K562 (cell line): ENCODE measurements around the gene PNRC2. TPM values are rescaled to one million over a fixed set of nuclear protein-coding genes. Genes with fewer than 3 reads are reported as not detected.

Experiments
- ATAC-seq: fragments of 200-7000 bp; cut with Tn5 transposase; 3 replicates; pipeline ENCODE4 v1.9.1; 2020; ENCODE audit warnings: moderate library complexity
- BruUV-seq: library from RNA; stranded (reverse); fragments of 400-500 nt; replicated peaks from 2 replicates; lab custom pipeline; 2021; lab: Mats Ljungman, UMichigan
- CTCF ChIA-PET: fragments of 300-600 bp; formaldehyde crosslinking; extraction: SDS; loops from one replicate; lab custom pipeline; 2021; ENCODE audit warnings: low intra/inter-chr PET ratio; lab: Yijun Ruan, JAX
- POLR2A ChIA-PET: fragments of 300-600, 350-650 bp; sonication (Branson Sonifier 250); formaldehyde crosslinking; extraction: SDS; loops from one replicate; lab custom pipeline; 2021; ENCODE audit warnings: antibody characterized with exemption, inconsistent platforms; lab: Yijun Ruan, JAX
- DNase-seq, 4 experiments: peaks; one replicate each; pipeline versions ENCODE4 v3.0.0 to v3.0.0-alpha.2; 2011 to 2018; ENCODE audit warnings: low spot score in 3 of 4, mixed read lengths in 3 of 4; ENCODE audit errors: extremely low read depth in 1 of 4
- FAIRE-seq: peaks from 2 replicates; lab custom pipeline; 2011; peaks lifted over from hg19 to GRCh38; lab: Jason Lieb, UNC
- H2AFZ ChIP-seq: 2 replicates; pipeline ENCODE4 v1.6.0; 2011; ENCODE audit warnings: low read depth, low read length, control low read depth, inconsistent platforms
- H3K27ac ChIP-seq: fragments of 200-600 bp; 3 replicates; pipeline ENCODE4 v1.8.0; 2011; ENCODE audit warnings: low read depth, mild to moderate bottlenecking, control low read depth, inconsistent platforms, low read length, moderate library complexity, mixed read lengths; ENCODE audit errors: extremely low read depth
- H3K27me3 ChIP-seq, 2 experiments: fragments of 300-600 bp in 1 of 2; 2 replicates in 1 of 2; 3 replicates in 1 of 2; pipeline versions ENCODE4 v1.6.0 to v1.8.0; 2011; ENCODE audit warnings: inconsistent platforms in 2 of 2, low read length in 2 of 2, mild to moderate bottlenecking in 1 of 2, mixed read lengths in 1 of 2, moderate library complexity in 1 of 2; ENCODE audit not compliant: control insufficient read depth in 2 of 2, insufficient read depth in 2 of 2
- H3K36me3 ChIP-seq: fragments of 300-600 bp; 3 replicates; pipeline ENCODE4 v1.8.0; 2011; ENCODE audit warnings: mild to moderate bottlenecking, low read length, inconsistent platforms; ENCODE audit not compliant: control insufficient read depth, insufficient read depth
- H3K4me1 ChIP-seq, 2 experiments: fragments of 200-600 bp in 1 of 2; replicated peaks in 1 of 2; 2 replicates in 1 of 2; 3 replicates in 1 of 2; pipeline versions ENCODE4 v1.5.1 to v1.8.0; 2011; ENCODE audit warnings: inconsistent platforms in 2 of 2, low read length in 2 of 2, mild to moderate bottlenecking in 1 of 2, mixed read lengths in 1 of 2, moderate library complexity in 1 of 2; ENCODE audit not compliant: control insufficient read depth in 2 of 2, insufficient read depth in 2 of 2
- H3K4me2 ChIP-seq: 2 replicates; pipeline ENCODE4 v1.6.1; 2011; ENCODE audit warnings: low read length, control low read depth, inconsistent platforms, mixed read lengths; ENCODE audit not compliant: insufficient read depth
- H3K4me3 ChIP-seq: fragments of 200-600 bp; sonication (generic), shearing (Covaris generic); 2 replicates; pipeline ENCODE4 v1.5.1; 2016; ENCODE audit warnings: control low read depth, inconsistent platforms
- H3K79me2 ChIP-seq: fragments of 200-600 bp; 3 replicates; pipeline ENCODE4 v1.8.0; 2011; ENCODE audit warnings: low read length, inconsistent platforms; ENCODE audit not compliant: control insufficient read depth, insufficient read depth
- H3K9ac ChIP-seq, 2 experiments: 2 replicates each; pipeline versions ENCODE4 v1.6.0 to v1.6.1; 2011; ENCODE audit warnings: low read depth in 2 of 2, low read length in 2 of 2, control low read depth in 1 of 2, inconsistent platforms in 1 of 2, mild to moderate bottlenecking in 1 of 2, mixed read lengths in 1 of 2; ENCODE audit not compliant: insufficient read depth in 1 of 2
- H3K9me1 ChIP-seq: one replicate; pipeline ENCODE4 v1.6.0; 2011; ENCODE audit warnings: inconsistent platforms, mild to moderate bottlenecking, low read length, moderate library complexity; ENCODE audit not compliant: control insufficient read depth, insufficient read depth
- H3K9me3 ChIP-seq: replicated peaks from 2 replicates; pipeline ENCODE4 v1.5.1; 2011; ENCODE audit warnings: low read depth, low read length, inconsistent platforms; ENCODE audit not compliant: control insufficient read depth, insufficient read depth
- H4K20me1 ChIP-seq: replicated peaks from 2 replicates; pipeline ENCODE4 v1.6.1; 2011; ENCODE audit warnings: low read length, inconsistent platforms, mixed read lengths; ENCODE audit not compliant: control insufficient read depth, insufficient read depth
- ARID1B ChIP-seq: fragments of 450-650 bp; IDR thresholded peaks from 2 replicates; pipeline ENCODE4 v1.6.1; 2016; ENCODE audit warnings: antibody characterized with exemption, mild to moderate bottlenecking, inconsistent platforms
- ATF1 ChIP-seq, 2 experiments: fragments of 450-650 bp in 1 of 2; IDR thresholded peaks; 2 replicates each; pipeline ENCODE4 v1.6.1; 2016; ENCODE audit warnings: missing compliant biosample characterization in 1 of 2, missing genetic modification characterization in 1 of 2
- BRD4 ChIP-seq: fragments of 200-600 bp; sonication (generic); IDR thresholded peaks from 2 replicates; pipeline ENCODE4 v1.6.1; 2017; ENCODE audit warnings: inconsistent platforms
- DPF2 ChIP-seq: fragments of 450-650 bp; IDR thresholded peaks from 2 replicates; pipeline ENCODE4 v1.6.1; 2016
- ELK3 ChIP-seq: fragments of 450-650 bp; formaldehyde crosslinking; IDR thresholded peaks from 2 replicates; pipeline ENCODE4 v1.4.0; 2020; ENCODE audit warnings: mild to moderate bottlenecking
- FOXK2 ChIP-seq, 2 experiments: fragments of 450-650 bp; IDR thresholded peaks in 1 of 2; conservative IDR thresholded peaks in 1 of 2; 2 replicates each; pipeline ENCODE4 v1.6.1; 2016; ENCODE audit warnings: low read depth in 2 of 2, mild to moderate bottlenecking in 1 of 2
- HDAC2 ChIP-seq: fragments of 450-650 bp; IDR thresholded peaks from 2 replicates; pipeline ENCODE4 v1.6.1; 2016; ENCODE audit warnings: mild to moderate bottlenecking
- HDAC6 ChIP-seq: IDR thresholded peaks from 2 replicates; pipeline ENCODE4 v1.6.1; 2012; ENCODE audit warnings: low read depth, mild to moderate bottlenecking, control low read depth, inconsistent platforms, low read length, moderate library complexity
- HIVEP1 ChIP-seq: fragments of 250-450 bp; sonication (Bioruptor Pico); IDR thresholded peaks from 2 replicates; pipeline ENCODE4 v1.4.0; 2020; ENCODE audit warnings: mild to moderate bottlenecking
- HMG20B ChIP-seq: fragments of 250-450 bp; sonication (Bioruptor Pico); IDR thresholded peaks from 2 replicates; pipeline ENCODE4 v1.5.0; 2021; ENCODE audit warnings: mild to moderate bottlenecking
- KDM1A ChIP-seq, 2 experiments: fragments of 450-650 bp; IDR thresholded peaks; 2 replicates each; pipeline ENCODE4 v1.6.1; 2016; ENCODE audit warnings: mild to moderate bottlenecking in 2 of 2
- NCOA4 ChIP-seq: fragments of 450-650 bp; IDR thresholded peaks from 2 replicates; pipeline ENCODE4 v1.6.1; 2018; ENCODE audit warnings: mild to moderate bottlenecking; ENCODE audit not compliant: partially characterized antibody
- NFE2L1 ChIP-seq: fragments of 450-650 bp; IDR thresholded peaks from 2 replicates; pipeline ENCODE4 v1.6.1; 2016; ENCODE audit warnings: missing genetic modification characterization, low read depth, mild to moderate bottlenecking, missing compliant biosample characterization, moderate library complexity, borderline replicate concordance
- OTX1 ChIP-seq: fragments of 450-650 bp; formaldehyde crosslinking; IDR thresholded peaks from 2 replicates; pipeline ENCODE4 v1.4.0; 2022; ENCODE audit warnings: mild to moderate bottlenecking
- PTTG1 ChIP-seq: fragments of 450-650 bp; IDR thresholded peaks from 2 replicates; pipeline ENCODE4 v1.6.1; 2016; ENCODE audit warnings: low read depth, mild to moderate bottlenecking, missing genetic modification characterization, missing compliant biosample characterization
- SMARCC2 ChIP-seq: fragments of 450-650 bp; IDR thresholded peaks from 2 replicates; pipeline ENCODE4 v1.6.1; 2017; ENCODE audit warnings: antibody characterized with exemption, moderate library complexity, mild to moderate bottlenecking, low read depth
- SOX6 ChIP-seq: fragments of 450-650 bp; IDR thresholded peaks from 2 replicates; pipeline ENCODE4 v1.6.1; 2014; ENCODE audit warnings: mild to moderate bottlenecking
- SREBF1 ChIP-seq: fragments of 150-350 bp; IDR thresholded peaks from 2 replicates; pipeline ENCODE4 v1.6.1; 2014; ENCODE audit warnings: antibody characterized with exemption, low read depth, low read length, borderline replicate concordance
- STAT5A ChIP-seq: IDR thresholded peaks from 2 replicates; pipeline ENCODE4 v1.6.1; 2012; ENCODE audit warnings: low read length, inconsistent platforms, borderline replicate concordance
- ZNF140 ChIP-seq: fragments of 250-450 bp; sonication (Bioruptor Pico); IDR thresholded peaks from 2 replicates; pipeline ENCODE4 v1.8.0; 2021; ENCODE audit warnings: moderate library complexity, mild to moderate bottlenecking, inconsistent platforms
- ZNF384 ChIP-seq: IDR thresholded peaks from 2 replicates; pipeline ENCODE4 v1.6.1; 2012; ENCODE audit warnings: low read depth, low read length, improper control_type of control experiment
- WGBS: fragments of 100-300 bp; shearing (Covaris generic); methylation state at CpG from one replicate; pipeline ENCODE4 v1.1.6; 2016; ENCODE audit warnings: low coverage, mixed read lengths; ENCODE audit not compliant: insufficient coverage; ENCODE audit errors: missing lambda C conversion rate; 5-methylcytosine and 5-hydroxymethylcytosine counted together
- in situ Hi-C: fragments of 300-500 bp; cut with MboI; formaldehyde crosslinking; loops from 4 replicates; pipeline ENCODE4 v1.15.0; 2018; ENCODE audit warnings: inconsistent platforms, mixed read lengths
- intact Hi-C: fragments of 100-400 bp; cut with micrococcal nuclease; formaldehyde crosslinking; loops from 2 replicates; pipeline ENCODE4 v1.14.2; 2022
- polyA plus RNA-seq, 8 experiments: library from polyadenylated mRNA; depleted of rRNA in 4 of 8; stranded (reverse) in 5 of 8; unstranded in 3 of 8; fragments of >200 nt; fragmentation: Nextera tagmentation in 2 of 8; fragmentation: Illumina TruSeq in 1 of 8; extraction: Ambion mirVana in 2 of 8; extraction: Trizol in 1 of 8; gene quantifications; 2 replicates each; pipeline versions ENCODE4 v1.2.1 to v1.2.3, GENCODE V29; 2011 to 2014; ENCODE audit warnings: inconsistent platforms in 1 of 8, missing spikeins in 1 of 8
- total RNA-seq, 7 experiments: library from RNA; depleted of rRNA in 6 of 7; stranded (reverse); fragments of >200 nt in 6 of 7; fragmentation: Illumina TruSeq in 2 of 7; extraction: Trizol in 2 of 7; gene quantifications; 2 replicates each; pipeline versions ENCODE4 v1.2.1 to v1.2.3, GENCODE V29; 2011 to 2021; ENCODE audit warnings: low replicate concordance in 1 of 7
- TF ChIP-seq, protein P1 (sequence below): sonication (generic); formaldehyde crosslinking; IDR thresholded peaks from 2 replicates; pipeline ENCODE4 v1.9.0; 2022; ENCODE audit warnings: mild to moderate bottlenecking, missing genetic modification reagents

Gene PNRC2
- total and polyA plus RNA-seq, 9 of the 15 experiments (the other 6 are each of a cell fraction or from before 2014, with no cell fraction given) = 127 to 303 (median 203) TPM

DNA sequence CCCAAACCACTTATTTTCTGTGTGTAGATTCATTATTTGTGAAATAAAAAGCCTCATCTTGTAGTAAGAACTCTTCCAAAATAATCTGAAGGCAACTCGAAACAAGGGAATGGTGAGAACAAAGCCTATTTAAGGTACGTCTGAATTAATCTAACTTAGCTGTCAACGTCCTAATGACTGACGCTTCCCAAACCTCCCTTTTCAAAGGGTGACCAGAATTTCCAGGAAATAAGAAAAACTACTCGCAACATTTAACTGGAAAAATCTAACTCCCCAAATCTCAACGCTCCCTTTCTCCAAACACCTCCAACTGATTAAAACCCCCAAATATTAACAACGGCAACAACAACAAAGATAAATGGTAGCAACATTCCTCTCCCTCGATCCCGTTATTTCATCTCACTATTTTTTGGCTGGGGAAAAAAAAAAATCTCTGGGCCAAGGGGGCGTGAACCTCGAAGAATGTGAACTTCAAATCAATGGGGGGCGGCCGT lies 19.8 kb downstream of the PNRC2 start:
- ATAC-seq = no peak
- DNase-seq = peak in 1 of 4 experiments; percentile 55
- peak overlapping the region; percentile 97 for H3K27ac ChIP-seq
- POLR2A ChIA-PET = interaction anchor here (0.7 to 2.4 kb wide), 14 partner anchors 7 to 214 kb away, joined by 3 to 23 read pairs (median 4); partner anchors contain the start of genes PITHD1 and PNRC2
- no peak overlapping the region for H2AFZ ChIP-seq
- no peaks in the 10 kb centered on the region for H3K27me3 ChIP-seq
- peaks cover 49% of the 10 kb centered on the region for H3K36me3 ChIP-seq
- peaks cover 61% of the 10 kb centered on the region for H3K79me2 ChIP-seq
- BruUV-seq = no TSS peak
- intact Hi-C loops = no loop called here
- peak overlapping the region; percentile 96 for H3K4me2 ChIP-seq
- H3K9me3 ChIP-seq = no peaks in the 10 kb centered on the region
- in situ Hi-C loops = no loop called here
- peak overlapping the region; percentile 99 to 100 for H3K9ac ChIP-seq
- peaks cover 34% of the 10 kb centered on the region for H4K20me1 ChIP-seq
- peaks cover 12 to 20% of the 10 kb centered on the region in 2 experiments for H3K4me1 ChIP-seq
- H3K9me1 ChIP-seq = no peaks in the 10 kb centered on the region
- under 1% methylated on average over 13 of the region's 13 CpGs for WGBS
- peak overlapping the region; percentile 87 for H3K4me3 ChIP-seq
- FAIRE-seq = peak; percentile 19
- CTCF ChIA-PET = no interaction called here
- TF ChIP-seq OTX1 (CRISPR knock-in tag) (peak; percentile 61; the same call in 1 of the 2 replicates), HIVEP1 (no peak), HMG20B (CRISPR knock-in tag) (0 out of 2 replicates have a peak, but pooled peaks have one; percentile 9), SOX6 (peak; percentile 61), ARID1B (0 out of 2 replicates have a peak, but pooled peaks have one; percentile 8), ATF1 (CRISPR knock-in tag; IDR thresholded peaks at IDR 0.05) (no peak), ATF1 (tag; IDR thresholded peaks at IDR 0.05) (no peak), DPF2 (0 out of 2 replicates have a peak, but pooled peaks have one; percentile 38), ZNF140 (CRISPR knock-in tag) (no peak), ELK3 (CRISPR knock-in tag) (no peak), STAT5A (peak; percentile 42), BRD4 (0 out of 2 replicates have a peak, but pooled peaks have one; percentile 0), HDAC2 (peak; percentile 30; the same call in 1 of the 2 replicates), FOXK2 (conservative IDR thresholded peaks at IDR 0.05 in 1 of 2, IDR thresholded peaks at IDR 0.05 in 1 of 2; ENCODE audit: low read depth in 2 of 2) (peak in 1 of 2 experiments; percentile 16; a peak in 1 of 4 replicates), SMARCC2 (0 out of 2 replicates have a peak, but pooled peaks have one; percentile 6), PTTG1 (no peak), NCOA4 (peak; percentile 7), ZNF384 (peak; percentile 34), HDAC6 (no peak), NFE2L1 (tag) (no peak), SREBF1 (no peak), KDM1A (IDR thresholded peaks at IDR 0.05) (0 out of 4 replicates have a peak, but pooled peaks of 1 of the 2 experiments have one; percentile 13)
- TF ChIP-seq, protein P1, sequence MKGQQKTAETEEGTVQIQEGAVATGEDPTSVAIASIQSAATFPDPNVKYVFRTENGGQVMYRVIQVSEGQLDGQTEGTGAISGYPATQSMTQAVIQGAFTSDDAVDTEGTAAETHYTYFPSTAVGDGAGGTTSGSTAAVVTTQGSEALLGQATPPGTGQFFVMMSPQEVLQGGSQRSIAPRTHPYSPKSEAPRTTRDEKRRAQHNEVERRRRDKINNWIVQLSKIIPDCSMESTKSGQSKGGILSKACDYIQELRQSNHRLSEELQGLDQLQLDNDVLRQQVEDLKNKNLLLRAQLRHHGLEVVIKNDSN = no peak
